Measurements from ENCODE around the gene MYPN.

GRCh38 chr10:68142761-68143160 is 33.5 kb downstream of the MYPN start:
- TF ChIP-seq CTCF (IDR thresholded peaks at IDR 0.05), result no peak
- no peak for TF ChIP-seq ZFX (IDR thresholded peaks at IDR 0.05; ENCODE audit: borderline replicate concordance)

Measured in 22Rv1 (cell line).